GM18505 (cell line): ENCODE measurements around the gene VCPKMT.
A peak's percentile ranks its signal among the peaks of the same experiment; 100 is the strongest.

ENCODE experiments used
- ATAC-seq: cut with Tn5 transposase; IDR thresholded peaks from one replicate; pipeline ENCODE4 v1.9.1; 2021; ENCODE audit not compliant: unreplicated experiment
- POLR2A ChIP-seq: IDR thresholded peaks from 4 replicates; pipeline ENCODE4 v1.6.1; 2011; ENCODE audit warnings: borderline replicate concordance; ENCODE audit not compliant: insufficient read depth, insufficient read length; ENCODE audit errors: extremely low read depth

Gene VCPKMT

DNA sequence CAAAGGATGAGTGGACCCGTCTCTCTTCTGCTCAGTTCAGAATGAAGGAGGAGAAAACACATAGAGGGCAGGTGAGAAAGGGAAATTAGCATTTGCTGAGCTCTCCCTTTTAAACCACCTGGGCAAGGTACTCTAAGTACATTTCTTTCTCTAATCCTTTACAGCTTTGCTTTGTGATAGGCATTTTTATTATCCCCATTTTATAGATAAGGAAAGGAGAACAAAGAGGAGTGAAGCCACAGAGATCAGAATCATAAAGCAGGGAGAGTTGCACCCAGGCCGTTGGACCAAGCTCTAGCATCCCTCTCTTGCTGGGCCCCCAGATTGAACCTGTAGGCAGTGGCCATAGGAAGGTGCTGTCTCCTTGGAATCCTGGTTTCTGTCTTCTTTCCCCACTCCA lies 47.0 kb downstream of the VCPKMT start:
- TF ChIP-seq POLR2A, result no peak

DNA sequence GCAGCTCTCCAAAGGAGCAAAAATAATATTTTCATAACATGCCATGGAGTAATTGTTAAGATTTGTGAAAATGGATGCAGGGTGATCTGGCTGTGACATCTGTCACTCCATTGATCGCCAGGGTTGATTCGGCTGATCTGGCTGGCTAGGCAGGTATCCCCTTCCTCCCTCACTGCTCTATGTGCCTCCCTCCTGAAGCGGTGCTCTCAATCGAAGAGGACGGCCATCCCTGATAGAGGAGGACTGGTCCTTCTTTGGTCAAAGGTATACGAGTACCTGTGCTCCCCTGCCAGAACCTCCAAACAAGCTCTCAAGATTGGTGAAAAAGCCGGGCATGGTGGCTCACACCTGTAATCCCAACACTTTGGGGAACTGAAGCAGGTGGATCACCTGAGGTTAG lies 47.9 kb downstream of the VCPKMT start:
- TF ChIP-seq POLR2A, result no peak
- no peak for ATAC-seq

More for the DNA sequence above, 47.0 kb downstream of the VCPKMT start:
- no peak for ATAC-seq

DNA sequence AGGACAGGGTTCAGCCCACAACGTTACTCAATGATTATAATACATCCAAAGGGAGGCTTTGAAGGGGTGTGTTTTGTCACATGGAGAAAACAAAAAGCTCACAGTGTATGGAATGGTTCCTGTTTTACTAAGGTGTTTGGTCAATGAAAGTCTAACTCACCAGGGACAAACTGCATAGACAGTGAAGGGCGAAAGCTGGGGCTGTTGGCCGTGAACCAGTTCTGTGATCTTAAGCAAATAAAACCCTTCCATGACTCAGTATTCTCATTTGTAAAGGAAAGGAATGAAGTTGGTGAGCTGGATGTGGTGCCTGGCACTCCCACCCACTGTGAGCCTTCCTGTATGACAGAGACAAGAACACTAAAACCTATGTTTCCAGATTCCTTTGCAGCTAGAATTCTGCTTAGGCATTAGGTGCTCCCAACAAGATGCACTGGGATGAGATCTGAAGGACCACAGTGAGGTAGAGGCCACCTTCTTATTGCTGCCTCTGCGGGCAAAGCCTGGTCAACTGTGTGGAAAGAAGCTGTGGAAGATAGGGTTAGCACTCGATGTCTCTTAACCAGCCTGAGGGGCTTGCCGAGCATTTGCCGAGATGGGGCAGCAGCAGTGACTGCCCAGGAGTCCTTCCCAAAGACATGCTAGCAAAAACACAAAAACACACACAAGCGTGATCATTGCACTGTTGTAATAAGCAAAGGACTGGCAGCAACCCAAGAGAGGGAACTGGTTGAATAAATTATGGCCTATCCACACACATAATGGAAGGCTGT lies 48.5 kb downstream of the VCPKMT start:
- ATAC-seq, result no peak
- no peak for TF ChIP-seq POLR2A

DNA sequence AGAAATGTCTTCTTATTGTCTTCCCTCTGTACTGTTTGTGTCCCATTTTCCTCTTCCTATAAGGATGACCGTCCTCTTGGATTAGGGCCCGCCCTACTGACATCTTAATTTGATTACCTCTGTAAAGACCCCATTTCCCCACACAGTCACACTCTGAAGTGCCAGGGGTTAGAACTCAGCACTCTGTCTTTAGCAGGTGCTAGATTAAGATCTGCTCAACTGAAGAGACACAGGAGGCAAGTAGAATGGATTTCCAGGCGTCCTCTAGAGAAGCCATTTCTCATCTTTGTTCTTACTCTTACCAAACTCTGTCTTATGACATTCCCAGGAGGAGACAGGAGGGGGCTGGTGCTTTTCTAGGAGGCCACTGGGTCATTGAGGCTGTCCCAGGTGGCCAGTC lies 50.8 kb downstream of the VCPKMT start:
- no peak for ATAC-seq
- no peak for TF ChIP-seq POLR2A

DNA sequence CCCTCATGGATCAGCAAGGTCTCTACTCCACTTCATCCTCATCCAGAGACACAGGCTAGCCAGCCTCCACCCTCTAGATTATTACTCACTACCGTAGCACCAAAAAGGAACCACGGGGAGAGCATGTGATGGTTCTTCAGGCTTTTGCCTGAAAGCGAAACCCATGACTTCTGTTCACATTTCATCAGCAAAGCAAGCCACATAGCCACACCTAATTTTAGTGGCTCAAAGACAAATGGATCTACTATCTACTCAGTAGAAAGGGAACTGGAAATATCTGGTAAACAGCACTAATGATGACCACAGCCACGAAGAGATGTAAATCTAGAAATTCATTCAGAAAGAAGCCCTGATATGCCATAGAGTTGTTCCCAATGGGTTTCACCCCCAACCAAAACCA lies 51.4 kb downstream of the VCPKMT start:
- no peak for TF ChIP-seq POLR2A
- peak; percentile 65 for ATAC-seq

DNA sequence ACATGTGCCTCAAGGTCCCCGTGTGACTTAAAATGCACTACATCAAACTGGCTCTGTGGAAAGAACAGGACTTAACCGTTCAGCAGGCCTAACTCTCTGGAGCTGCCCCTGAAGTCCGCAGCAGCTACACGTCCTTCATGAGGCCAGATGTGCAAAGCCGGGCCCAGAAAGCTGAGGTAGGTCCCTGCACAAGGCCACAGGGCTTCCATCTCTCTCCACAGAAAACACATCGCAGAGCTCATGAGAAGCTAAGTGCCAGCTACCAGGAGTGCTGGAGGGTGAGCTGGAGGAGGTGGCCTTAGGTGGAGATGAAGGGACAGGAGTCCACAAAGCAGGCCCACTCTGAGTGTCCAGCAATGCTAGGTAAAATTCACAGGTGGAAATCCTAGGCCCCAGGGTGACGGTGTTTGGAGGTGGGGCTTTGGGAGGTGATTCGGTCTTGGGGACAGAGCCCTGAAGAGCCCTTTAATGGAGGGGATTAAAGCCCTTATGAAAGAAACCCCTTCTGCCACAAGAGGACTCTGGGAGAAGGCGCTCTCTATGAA lies 52.4 kb downstream of the VCPKMT start:
- TF ChIP-seq POLR2A, result no peak
- ATAC-seq, result no peak

DNA sequence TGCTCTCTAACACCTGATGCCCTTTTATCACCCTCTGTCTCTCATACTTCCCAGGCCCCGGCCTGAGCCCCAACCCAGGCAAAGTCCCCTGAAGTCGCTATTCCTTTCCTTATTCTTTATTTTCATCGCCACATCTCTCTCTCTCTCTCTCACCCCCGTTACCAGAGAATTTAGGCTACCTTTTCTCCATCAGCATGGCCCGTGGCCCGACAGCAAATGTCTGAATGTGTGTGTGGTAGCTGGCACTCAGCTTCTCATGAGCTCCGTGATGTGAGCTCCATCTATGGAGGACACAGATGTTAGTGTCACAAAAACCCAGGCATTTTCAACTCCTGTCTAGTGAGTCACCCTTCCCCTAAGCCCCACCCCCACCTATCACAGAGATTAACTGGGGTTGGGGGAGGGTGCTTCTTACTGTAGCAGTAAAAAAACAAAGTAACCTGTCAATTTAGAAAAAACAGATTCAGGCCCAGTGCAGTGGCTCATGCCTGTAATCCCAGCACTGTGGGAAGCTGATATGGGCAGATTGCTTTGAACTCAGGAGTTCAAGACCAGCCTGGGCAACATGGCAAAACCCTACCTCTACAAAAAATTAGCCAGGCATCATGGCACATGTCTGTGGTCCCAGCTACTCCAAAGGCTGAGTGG lies 53.8 kb downstream of the VCPKMT start:
- TF ChIP-seq POLR2A, result peak; percentile 80
- peak; percentile 24 for ATAC-seq

DNA sequence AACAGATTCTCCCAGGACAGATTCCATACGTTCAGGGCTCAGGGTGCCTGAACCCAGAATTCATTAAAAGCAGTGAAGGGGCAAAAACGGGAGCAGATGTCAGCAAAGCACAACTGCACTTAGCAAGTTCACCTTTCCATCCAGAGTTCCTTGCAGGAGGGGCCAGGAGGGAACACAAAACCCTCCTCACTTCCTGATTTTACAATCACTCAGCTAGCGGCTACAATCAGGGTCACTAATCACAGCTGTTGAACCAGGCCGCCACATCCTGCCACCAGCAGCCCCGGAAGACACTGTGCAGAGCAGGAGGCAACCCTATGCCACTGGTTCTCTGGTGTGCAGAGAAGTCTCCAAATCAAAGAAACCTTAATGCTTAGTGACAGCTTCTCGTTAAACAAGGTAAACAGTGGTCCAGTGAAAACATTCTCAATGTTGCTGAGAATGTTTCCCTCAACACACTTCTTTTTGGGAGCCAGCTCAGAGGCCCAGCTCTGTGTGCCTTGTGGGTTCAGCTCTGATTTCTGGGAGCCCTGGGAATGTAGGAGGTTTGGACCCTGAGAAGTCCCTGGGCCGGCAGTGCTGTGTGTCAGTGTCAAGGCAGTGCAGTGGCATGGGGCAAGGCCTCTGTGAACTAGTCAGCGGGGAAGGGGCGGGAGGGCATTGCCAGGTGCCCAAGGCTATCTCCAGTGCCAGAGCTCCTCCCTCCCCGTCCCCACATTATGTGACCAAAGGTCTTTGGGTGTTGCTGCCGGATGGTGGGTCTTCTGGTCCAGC lies 54.5 kb downstream of the VCPKMT start:
- peak; percentile 76 for TF ChIP-seq POLR2A
- ATAC-seq, result peak; percentile 61

DNA sequence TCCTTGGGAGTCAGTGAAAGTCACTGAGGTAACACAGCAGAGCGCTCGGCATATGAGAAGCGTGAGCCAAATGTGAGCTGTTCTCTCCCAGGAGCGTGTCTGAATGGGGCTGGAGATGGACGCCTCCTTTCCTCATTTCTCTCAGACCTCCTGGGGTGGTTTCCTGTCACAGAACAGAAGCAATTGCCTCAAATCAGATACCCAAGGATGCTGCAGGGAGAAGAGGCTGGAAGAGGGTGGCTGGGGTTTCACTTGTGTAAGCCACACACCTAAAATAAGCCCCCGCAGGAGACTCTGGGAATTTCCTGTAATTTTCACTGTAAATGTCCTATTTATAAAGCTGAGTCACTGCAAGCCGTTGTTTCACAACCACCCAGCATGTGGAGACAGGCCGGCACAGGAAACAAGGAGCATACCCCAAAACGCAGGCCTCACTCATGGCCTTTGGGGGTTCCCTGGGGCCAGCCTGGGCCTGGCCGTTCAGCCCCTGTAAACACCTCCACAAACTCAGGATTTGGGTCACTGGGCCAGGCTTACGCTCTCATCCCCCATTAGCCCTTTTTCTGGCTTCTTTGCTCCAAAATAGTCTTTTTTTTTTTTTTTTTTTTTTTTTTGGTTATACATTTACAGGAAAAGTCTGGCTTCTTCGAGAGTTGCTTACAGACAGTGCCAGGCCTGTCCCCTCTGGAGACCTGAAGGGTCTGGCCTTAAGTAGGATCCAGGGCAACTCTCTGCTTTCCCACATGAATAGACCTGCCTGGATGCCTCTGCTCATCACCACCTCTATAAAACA lies 55.3 kb downstream of the VCPKMT start:
- ATAC-seq, result no peak
- no peak for TF ChIP-seq POLR2A

DNA sequence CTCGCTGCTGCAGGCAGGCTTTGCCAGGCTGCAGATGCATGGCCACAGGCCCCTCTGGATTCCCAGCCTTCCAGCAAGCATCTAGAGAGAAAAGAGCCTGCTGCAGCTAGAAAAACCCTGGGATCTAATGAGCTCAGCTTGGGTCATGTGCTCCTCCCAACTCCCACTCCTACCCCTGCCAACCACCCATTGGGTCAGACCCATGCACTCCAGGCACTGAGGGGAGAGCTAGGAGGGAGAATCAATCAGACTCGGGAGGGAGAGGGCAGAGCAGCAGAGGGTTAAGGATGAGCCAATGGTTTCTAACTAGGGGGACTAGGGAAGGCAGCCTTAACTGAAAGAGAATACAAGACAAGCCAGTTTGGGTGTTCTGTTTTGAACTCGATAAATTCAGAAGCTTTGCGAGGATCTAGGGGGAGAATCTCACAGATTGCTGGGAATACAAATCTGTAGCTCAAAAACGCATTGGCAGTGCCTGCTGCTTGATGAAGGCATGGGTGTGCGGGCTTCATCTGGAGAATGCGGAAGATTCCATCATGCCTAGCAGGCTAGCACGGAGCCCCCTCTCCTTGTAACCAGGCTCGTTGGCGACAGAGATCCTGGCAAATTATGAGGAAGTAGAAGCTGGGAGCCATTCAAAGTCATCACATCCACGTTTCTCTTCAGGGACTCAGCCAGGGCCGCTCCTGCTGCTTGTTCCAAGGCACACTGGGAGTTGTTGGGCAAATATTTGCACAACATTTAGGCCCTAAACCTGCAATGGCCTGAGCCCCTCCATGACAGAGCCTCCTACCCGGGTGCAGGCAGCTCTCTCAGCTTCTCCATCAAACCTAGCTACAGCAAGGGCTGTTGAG lies 56.4 kb downstream of the VCPKMT start:
- ATAC-seq, result no peak
- TF ChIP-seq POLR2A, result no peak
